ENCODE measurements around the gene MAD1L1. TPM values are rescaled to one million over a fixed set of nuclear protein-coding genes. Genes with fewer than 3 reads are reported as not detected.
"Not testable (repeated sequence)": the region's sequence is repeated elsewhere in the genome, so short reads cannot be mapped to it uniquely, and the experiment has no call there.

The MAD1L1 gene
- total RNA-seq, 2 experiments from 2014 or later, result 157 to 160 TPM

DNA sequence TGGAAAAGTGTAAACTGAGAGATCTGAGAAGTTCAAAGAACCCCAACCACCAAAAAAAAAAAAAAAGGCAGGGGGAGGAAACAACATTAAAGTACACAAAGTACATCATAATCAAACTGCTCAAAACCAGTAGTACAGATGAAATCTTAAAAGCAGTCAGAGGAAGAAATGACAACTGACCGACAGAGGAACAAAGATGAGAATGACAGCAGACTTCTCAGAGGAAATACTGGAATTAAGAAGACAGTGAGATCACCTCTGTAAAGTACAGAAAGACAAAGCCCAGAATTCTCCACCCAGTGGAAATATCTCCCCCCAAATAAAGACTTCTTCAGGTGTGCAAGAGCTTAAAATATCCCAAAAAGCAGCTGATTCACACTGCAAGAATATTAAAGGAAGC, 403.1 kb downstream of the MAD1L1 start:
- Mint-ChIP-seq H3K4me1 (ENCODE audit: low read depth) (peaks cover 22% of the 10 kb centered on the region), H3K36me3 (ENCODE audit: low read depth) (peaks cover 52% of the 10 kb centered on the region)
- H3K4me3 Mint-ChIP-seq; H3K4me3 ChIP-seq (ENCODE audit: low read length); H3K9me3 ChIP-seq (ENCODE audit: control insufficient read depth in 1 of 2, insufficient read depth in 1 of 2, low read length in 2 of 2); H3K27me3 Mint-ChIP-seq; H3K9me3 Mint-ChIP-seq; CTCF ChIA-PET; H3K27ac ChIP-seq (ENCODE audit: low read depth in 1 of 2, low read length in 2 of 2); intact Hi-C loops (cut with DNase I, micrococcal nuclease); POLR2A ChIA-PET; H3K36me3 ChIP-seq (ENCODE audit: insufficient read depth, low read length); ATAC-seq (ENCODE audit: poor library complexity); H3K27me3 ChIP-seq (ENCODE audit: control insufficient read depth in 1 of 2, insufficient read depth in 2 of 2, low read length in 2 of 2); DNase-seq; H3K27ac Mint-ChIP-seq: not testable (repeated sequence)
- H3K4me1 ChIP-seq (ENCODE audit: insufficient read depth, low read length), result peaks cover 19% of the 10 kb centered on the region

DNA sequence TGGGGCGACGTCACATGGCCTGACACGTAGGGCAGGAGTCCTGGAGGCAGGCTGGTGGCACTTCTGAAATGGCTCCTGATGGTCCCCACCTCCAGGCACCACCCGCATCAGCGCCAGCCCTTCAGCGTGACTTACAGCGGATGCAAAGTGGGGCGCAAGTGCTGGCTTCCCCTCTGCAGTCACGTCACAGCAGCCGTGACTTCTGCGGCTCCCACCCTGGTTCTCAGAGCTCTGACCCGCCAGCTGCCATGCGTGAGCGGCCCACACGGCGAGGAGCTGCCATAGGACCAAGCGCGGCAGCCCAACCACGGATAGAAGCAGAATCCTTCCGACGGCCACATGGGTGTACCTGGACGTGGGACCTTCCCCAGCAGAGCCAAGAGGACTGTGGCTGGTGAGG, 403.6 kb downstream of the MAD1L1 start:
- Mint-ChIP-seq H3K27ac (no peak overlapping the region), H3K4me1 (ENCODE audit: low read depth) (peaks cover 27% of the 10 kb centered on the region), H3K4me3 (no peak overlapping the region), H3K36me3 (ENCODE audit: low read depth) (peaks cover 52% of the 10 kb centered on the region), H3K27me3 (no peaks in the 10 kb centered on the region), H3K9me3 (no peaks in the 10 kb centered on the region)
- TF ChIP-seq, protein P1, sequence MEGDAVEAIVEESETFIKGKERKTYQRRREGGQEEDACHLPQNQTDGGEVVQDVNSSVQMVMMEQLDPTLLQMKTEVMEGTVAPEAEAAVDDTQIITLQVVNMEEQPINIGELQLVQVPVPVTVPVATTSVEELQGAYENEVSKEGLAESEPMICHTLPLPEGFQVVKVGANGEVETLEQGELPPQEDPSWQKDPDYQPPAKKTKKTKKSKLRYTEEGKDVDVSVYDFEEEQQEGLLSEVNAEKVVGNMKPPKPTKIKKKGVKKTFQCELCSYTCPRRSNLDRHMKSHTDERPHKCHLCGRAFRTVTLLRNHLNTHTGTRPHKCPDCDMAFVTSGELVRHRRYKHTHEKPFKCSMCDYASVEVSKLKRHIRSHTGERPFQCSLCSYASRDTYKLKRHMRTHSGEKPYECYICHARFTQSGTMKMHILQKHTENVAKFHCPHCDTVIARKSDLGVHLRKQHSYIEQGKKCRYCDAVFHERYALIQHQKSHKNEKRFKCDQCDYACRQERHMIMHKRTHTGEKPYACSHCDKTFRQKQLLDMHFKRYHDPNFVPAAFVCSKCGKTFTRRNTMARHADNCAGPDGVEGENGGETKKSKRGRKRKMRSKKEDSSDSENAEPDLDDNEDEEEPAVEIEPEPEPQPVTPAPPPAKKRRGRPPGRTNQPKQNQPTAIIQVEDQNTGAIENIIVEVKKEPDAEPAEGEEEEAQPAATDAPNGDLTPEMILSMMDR (IDR thresholded peaks at IDR 0.05), result no peak
- CTCF ChIA-PET, result no interaction called here
- peaks cover 25% of the 10 kb centered on the region for H3K4me1 ChIP-seq (ENCODE audit: insufficient read depth, low read length)
- POLR2A ChIA-PET, result no interaction called here
- peaks cover 0 to 6% of the 10 kb centered on the region in 2 experiments for H3K9me3 ChIP-seq (ENCODE audit: control insufficient read depth in 1 of 2, insufficient read depth in 1 of 2, low read length in 2 of 2)
- H3K27ac ChIP-seq (ENCODE audit: low read depth in 1 of 2, low read length in 2 of 2), result no peak overlapping the region
- H3K4me3 ChIP-seq (ENCODE audit: low read length), result no peak overlapping the region
- H3K36me3 ChIP-seq (ENCODE audit: insufficient read depth, low read length), result no peaks in the 10 kb centered on the region
- intact Hi-C loops (cut with DNase I, micrococcal nuclease), result no loop called here
- DNase-seq (no peak), ATAC-seq (ENCODE audit: poor library complexity) (no peak)
- no peaks in the 10 kb centered on the region for H3K27me3 ChIP-seq (ENCODE audit: control insufficient read depth in 1 of 2, insufficient read depth in 2 of 2, low read length in 2 of 2)

DNA sequence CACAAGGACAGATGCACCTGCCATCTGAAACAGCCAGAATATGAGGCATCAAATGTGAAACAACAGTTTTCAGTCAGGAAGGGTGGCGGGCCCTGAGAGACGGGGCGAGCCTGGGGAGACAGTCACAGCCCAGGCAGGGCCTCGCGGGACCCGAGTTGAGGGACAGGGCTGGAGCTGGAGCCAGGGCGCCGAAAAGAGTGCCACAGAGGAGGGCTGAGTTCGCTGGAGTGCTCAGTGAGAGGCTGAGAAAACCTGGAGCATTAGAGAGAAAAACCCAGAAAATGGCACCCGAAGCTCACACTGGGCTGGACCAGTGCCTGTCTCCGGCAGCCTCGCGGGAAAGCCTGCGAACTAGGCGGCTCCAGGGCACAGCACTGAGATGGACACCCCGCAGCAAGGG, 404.6 kb downstream of the MAD1L1 start:
- peaks cover 27% of the 10 kb centered on the region for H3K4me1 ChIP-seq (ENCODE audit: insufficient read depth, low read length)
- intact Hi-C loops (cut with DNase I, micrococcal nuclease); H3K27me3 Mint-ChIP-seq; H3K36me3 ChIP-seq (ENCODE audit: insufficient read depth, low read length); ATAC-seq (ENCODE audit: poor library complexity); H3K4me3 ChIP-seq (ENCODE audit: low read length); POLR2A ChIA-PET; H3K9me3 Mint-ChIP-seq; H3K27me3 ChIP-seq (ENCODE audit: control insufficient read depth in 1 of 2, insufficient read depth in 2 of 2, low read length in 2 of 2); CTCF ChIA-PET; H3K27ac Mint-ChIP-seq; H3K27ac ChIP-seq (ENCODE audit: low read depth in 1 of 2, low read length in 2 of 2); H3K9me3 ChIP-seq (ENCODE audit: control insufficient read depth in 1 of 2, insufficient read depth in 1 of 2, low read length in 2 of 2); H3K4me3 Mint-ChIP-seq: not testable (repeated sequence)
- peak in 1 of 14 experiments; percentile 3 for DNase-seq
- Mint-ChIP-seq H3K4me1 (ENCODE audit: low read depth) (peaks cover 34% of the 10 kb centered on the region), H3K36me3 (ENCODE audit: low read depth) (peaks cover 43% of the 10 kb centered on the region)

DNA sequence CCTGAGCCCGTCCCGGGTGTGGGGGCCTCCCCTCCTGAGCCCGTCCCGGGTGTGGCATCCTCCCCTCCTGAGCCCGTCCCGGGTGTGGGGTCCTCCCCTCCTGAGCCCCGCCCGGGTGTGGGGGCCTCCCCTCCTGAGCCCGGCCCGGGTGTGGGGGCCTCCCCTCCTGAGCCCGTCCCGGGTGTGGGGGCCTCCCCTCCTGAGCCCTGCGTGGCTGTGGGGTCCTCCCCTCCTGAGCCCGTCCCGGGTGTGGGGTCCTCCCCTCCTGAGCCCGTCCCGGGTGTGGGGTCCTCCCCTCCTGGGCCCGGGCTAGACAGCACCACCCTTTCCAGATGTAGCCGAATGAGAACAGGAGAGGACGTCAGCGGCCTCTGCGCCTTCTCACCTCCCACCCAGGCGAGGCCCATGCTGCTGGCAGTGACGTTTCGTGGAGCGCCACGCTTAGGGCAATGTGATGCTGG, 405.2 kb downstream of the MAD1L1 start:
- intact Hi-C loops (cut with DNase I, micrococcal nuclease); POLR2A ChIA-PET; CTCF ChIA-PET; H3K4me3 Mint-ChIP-seq; H3K27me3 Mint-ChIP-seq; H3K27me3 ChIP-seq (ENCODE audit: control insufficient read depth in 1 of 2, insufficient read depth in 2 of 2, low read length in 2 of 2); H3K9me3 Mint-ChIP-seq; H3K36me3 ChIP-seq (ENCODE audit: insufficient read depth, low read length); H3K27ac ChIP-seq (ENCODE audit: low read depth in 1 of 2, low read length in 2 of 2); H3K27ac Mint-ChIP-seq; H3K9me3 ChIP-seq (ENCODE audit: control insufficient read depth in 1 of 2, insufficient read depth in 1 of 2, low read length in 2 of 2); ATAC-seq (ENCODE audit: poor library complexity); H3K4me3 ChIP-seq (ENCODE audit: low read length): not testable (repeated sequence)
- Mint-ChIP-seq H3K36me3 (ENCODE audit: low read depth) (peaks cover 44% of the 10 kb centered on the region), H3K4me1 (ENCODE audit: low read depth) (peaks cover 36% of the 10 kb centered on the region)
- H3K4me1 ChIP-seq (ENCODE audit: insufficient read depth, low read length), result peaks cover 27% of the 10 kb centered on the region
- peak in 1 of 14 experiments; percentile 12 for DNase-seq

DNA sequence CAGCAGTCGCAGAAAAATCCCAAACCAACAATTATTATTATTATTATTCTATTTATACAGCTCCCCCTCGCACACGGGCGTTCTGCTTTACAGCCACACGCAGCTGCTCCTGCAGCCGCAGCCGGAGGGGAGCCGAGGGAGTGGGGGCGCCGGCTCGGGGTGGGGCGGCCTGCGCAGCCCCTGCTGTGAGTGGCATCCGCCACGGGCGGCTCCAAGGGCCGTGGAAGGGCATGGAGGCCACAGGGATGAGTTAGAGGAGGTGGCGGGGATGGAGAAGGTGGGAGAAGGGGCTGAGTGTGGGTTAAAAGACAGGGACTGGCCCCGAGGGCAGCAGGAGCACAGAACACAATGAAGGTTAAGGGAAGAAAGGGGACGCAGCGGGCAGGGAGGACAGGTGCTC, 405.8 kb downstream of the MAD1L1 start:
- DNase-seq; CTCF ChIA-PET; POLR2A ChIA-PET; ATAC-seq (ENCODE audit: poor library complexity); intact Hi-C loops (cut with DNase I, micrococcal nuclease); H3K27me3 Mint-ChIP-seq; H3K27me3 ChIP-seq (ENCODE audit: control insufficient read depth in 1 of 2, insufficient read depth in 2 of 2, low read length in 2 of 2); H3K27ac ChIP-seq (ENCODE audit: low read depth in 1 of 2, low read length in 2 of 2); H3K4me3 Mint-ChIP-seq; H3K36me3 ChIP-seq (ENCODE audit: insufficient read depth, low read length); H3K9me3 ChIP-seq (ENCODE audit: control insufficient read depth in 1 of 2, insufficient read depth in 1 of 2, low read length in 2 of 2); H3K27ac Mint-ChIP-seq; H3K4me3 ChIP-seq (ENCODE audit: low read length); H3K9me3 Mint-ChIP-seq: not testable (repeated sequence)
- H3K4me1 ChIP-seq (ENCODE audit: insufficient read depth, low read length), result peaks cover 27% of the 10 kb centered on the region
- Mint-ChIP-seq H3K4me1 (ENCODE audit: low read depth) (peaks cover 38% of the 10 kb centered on the region), H3K36me3 (ENCODE audit: low read depth) (peaks cover 45% of the 10 kb centered on the region)
